GM12892 (cell line): Measurements from ENCODE around the gene DCLK3.

ENCODE experiments used
- POLR2A ChIP-seq: IDR thresholded peaks from 2 replicates; pipeline ENCODE4 v1.6.1; 2011; ENCODE audit warnings: low read depth, low read length, control low read depth
- POLR2AphosphoS5 ChIP-seq: IDR thresholded peaks from 2 replicates; pipeline ENCODE4 v1.6.1; 2011; ENCODE audit warnings: low read depth, low read length, control low read depth

- TF ChIP-seq POLR2A = no peak
- no peak for TF ChIP-seq POLR2AphosphoS5
These were observed 26.4 kb upstream of the DCLK3 start for GRCh38 chr3:36790765-36791164.
